ENCODE data around the gene ZSCAN23. TPM values are rescaled to one million over a fixed set of nuclear protein-coding genes. Genes with fewer than 3 reads are reported as not detected.

ZSCAN23 gene
- total and polyA plus RNA-seq, 2 of the 8 experiments (the other 6 are each of a cell fraction or from before 2014, with no cell fraction given): 0.74 to 5.3 TPM

DNA sequence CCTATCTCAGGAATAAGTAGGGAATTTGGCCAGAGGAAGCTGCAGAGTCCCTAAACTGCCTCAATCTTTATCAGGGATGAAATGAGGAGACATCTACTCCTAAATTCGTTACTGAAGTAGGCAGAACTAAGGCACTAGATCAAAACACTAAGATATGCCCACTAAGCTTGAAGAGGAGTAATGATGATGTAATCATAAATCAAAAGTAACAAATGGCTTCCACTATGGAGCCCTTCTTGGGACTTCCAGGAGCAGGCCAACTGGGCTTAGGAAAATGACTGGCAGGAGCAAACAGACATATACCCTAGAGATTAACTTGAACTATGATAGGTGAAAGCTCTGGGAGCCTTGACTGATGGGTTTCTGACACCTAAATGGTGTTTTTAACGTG lies 59.2 kb downstream of the ZSCAN23 start:
- H3K14ac ChIP-seq (ENCODE audit: insufficient read length): no peak overlapping the region
- H3K4me3 ChIP-seq (ENCODE audit: extremely low read depth in 1 of 4, insufficient read depth in 2 of 4, low read depth in 3 of 4, low read length in 4 of 4): peak overlapping the region; percentile 52 to 68 (median 61); a peak in 5 of 8 replicates
- WGBS, 2 experiments (ENCODE audit: extremely low coverage in 1 of 2, insufficient coverage in 1 of 2, insufficient read length in 1 of 2, insufficient replicate concordance in 2 of 2, low coverage in 1 of 2, low lambda C conversion rate in 2 of 2, missing lambda C conversion rate in 1 of 2): 80% methylated on average over 2 of the region's 2 CpGs; no CpG with 5 or more reads in 1 of the 2 experiments
- FAIRE-seq: no peak
- H4K5ac ChIP-seq (ENCODE audit: insufficient read length, low read depth, low read length): no peak overlapping the region
- no peak overlapping the region for H2BK5ac ChIP-seq (ENCODE audit: low read depth, low read length)
- TF ChIP-seq SIN3A (conservative IDR thresholded peaks at IDR 0.05 in 1 of 2, IDR thresholded peaks at IDR 0.05 in 1 of 2; ENCODE audit: low read depth in 1 of 2, low read length in 2 of 2) (no peak), TAF1 (IDR thresholded peaks at IDR 0.05; ENCODE audit: low read depth, low read length) (no peak), CTBP2 (IDR thresholded peaks at IDR 0.05; ENCODE audit: borderline replicate concordance, insufficient read depth, insufficient read length, low read length) (no peak), SIRT6 (IDR thresholded peaks at IDR 0.05; ENCODE audit: low read length) (no peak)
- no peak overlapping the region for H3K4ac ChIP-seq (replicated peaks; ENCODE audit: insufficient read length, low read depth, low read length)
- DNase-seq (ENCODE audit: low read depth in 1 of 2, low spot score in 2 of 2): no peak
- H3K4me1 ChIP-seq (replicated peaks in 1 of 4; ENCODE audit: control insufficient read depth in 3 of 4, insufficient read depth in 4 of 4, low read length in 3 of 4): peaks cover 0 to 3% (median 1%) of the 10 kb centered on the region in 4 experiments; a peak in 3 of 7 replicates
- no peak overlapping the region for H4K8ac ChIP-seq (ENCODE audit: extremely low read depth, insufficient read depth, low read length)
- no peaks in the 10 kb centered on the region for H3K9me3 ChIP-seq (ENCODE audit: insufficient read depth in 2 of 2, low read depth in 1 of 2, low read length in 1 of 2)
- no peaks in the 10 kb centered on the region for H3K23me2 ChIP-seq (ENCODE audit: low read depth, low read length)
- peak overlapping the region; percentile 60 to 80 for H3K4me2 ChIP-seq (ENCODE audit: insufficient read depth in 1 of 2, low read depth in 2 of 2, low read length in 2 of 2)
- no peak overlapping the region for H3K18ac ChIP-seq (ENCODE audit: extremely low read depth, low read length)
- H3K79me1 ChIP-seq (ENCODE audit: low read depth, low read length): no peaks in the 10 kb centered on the region; the same call in 1 of the 2 replicates
- no peak overlapping the region for H2AK5ac ChIP-seq (ENCODE audit: low read depth, low read length)
- H2BK15ac ChIP-seq (ENCODE audit: low read length): no peak overlapping the region
- peaks cover 3 to 48% (median 24%) of the 10 kb centered on the region in 4 experiments for H3K36me3 ChIP-seq (ENCODE audit: control insufficient read depth in 2 of 4, insufficient read depth in 4 of 4, low read length in 3 of 4)
- H3K56ac ChIP-seq (replicated peaks; ENCODE audit: insufficient read length, low read depth, low read length): no peak overlapping the region
- H3K9ac ChIP-seq (replicated peaks in 1 of 4; ENCODE audit: extremely low read depth in 1 of 4, low read depth in 3 of 4, low read length in 3 of 4): peak overlapping the region in 2 of 4 experiments; percentile 4 to 9; a peak in 2 of 7 replicates
- no peak overlapping the region for H2BK20ac ChIP-seq (ENCODE audit: low read length)
- POLR2A ChIA-PET (ENCODE audit: partially characterized antibody): interaction anchor here (0.9 to 6.2 kb wide), 9 partner anchors 12 to 147 kb away, joined by 3 to 62 read pairs (median 5); partner anchors contain the start of genes ZKSCAN4, ZSCAN12, ZSCAN26 and ZSCAN31
- no peak overlapping the region for H4K91ac ChIP-seq (replicated peaks; ENCODE audit: insufficient read length, low read length)
- peaks cover 0 to 12% of the 10 kb centered on the region in 2 experiments; a peak in 2 of 4 replicates for H3K79me2 ChIP-seq (ENCODE audit: control insufficient read depth in 1 of 2, insufficient read depth in 2 of 2, low read length in 2 of 2)
- no peak overlapping the region for H2BK120ac ChIP-seq (replicated peaks; ENCODE audit: low read depth, low read length)
- H2AFZ ChIP-seq (ENCODE audit: low read length): no peak overlapping the region
- peaks cover 2 to 3% of the 10 kb centered on the region in 2 experiments for H4K20me1 ChIP-seq (replicated peaks in 1 of 2; ENCODE audit: control insufficient read depth in 1 of 2, insufficient read depth in 2 of 2, low read length in 2 of 2)
- no peak overlapping the region for H3K27ac ChIP-seq (ENCODE audit: low read depth, low read length)
- no peak overlapping the region for H3K23ac ChIP-seq (ENCODE audit: insufficient read length)
- no peak overlapping the region for H2BK12ac ChIP-seq (ENCODE audit: low read depth, low read length)
- CTCF ChIA-PET (ENCODE audit: partially characterized antibody): interaction anchor here (1.1 to 5.1 kb wide), 13 partner anchors 10 to 261 kb away, joined by 3 to 34 read pairs (median 6); partner anchors contain the start of genes GPX6 and ZSCAN12
- H3K27me3 ChIP-seq (replicated peaks in 1 of 4; ENCODE audit: control insufficient read depth in 3 of 4, extremely low read depth in 1 of 4, insufficient read depth in 3 of 4, low read length in 3 of 4): no peaks in the 10 kb centered on the region

Data from H1 (cell line).